LNCaP clone FGC (cell line): ENCODE measurements around the gene TXNRD3.

Experiments used
- DNase-seq: peaks from one replicate; pipeline ENCODE4 v3.0.0-alpha.2; 2011; ENCODE audit warnings: low read depth
- H3K4me3 ChIP-seq: 2 replicates; pipeline ENCODE4 v1.5.1; 2011; ENCODE audit warnings: mild to moderate bottlenecking, low read depth, low read length, control low read depth
- TF ChIP-seq, protein P1 (sequence below): IDR thresholded peaks from 2 replicates; pipeline ENCODE4 v1.5.1; 2012; ENCODE audit warnings: mild to moderate bottlenecking; ENCODE audit not compliant: control insufficient read depth, insufficient read depth; ENCODE audit errors: extremely low read depth

The TXNRD3 gene

DNA sequence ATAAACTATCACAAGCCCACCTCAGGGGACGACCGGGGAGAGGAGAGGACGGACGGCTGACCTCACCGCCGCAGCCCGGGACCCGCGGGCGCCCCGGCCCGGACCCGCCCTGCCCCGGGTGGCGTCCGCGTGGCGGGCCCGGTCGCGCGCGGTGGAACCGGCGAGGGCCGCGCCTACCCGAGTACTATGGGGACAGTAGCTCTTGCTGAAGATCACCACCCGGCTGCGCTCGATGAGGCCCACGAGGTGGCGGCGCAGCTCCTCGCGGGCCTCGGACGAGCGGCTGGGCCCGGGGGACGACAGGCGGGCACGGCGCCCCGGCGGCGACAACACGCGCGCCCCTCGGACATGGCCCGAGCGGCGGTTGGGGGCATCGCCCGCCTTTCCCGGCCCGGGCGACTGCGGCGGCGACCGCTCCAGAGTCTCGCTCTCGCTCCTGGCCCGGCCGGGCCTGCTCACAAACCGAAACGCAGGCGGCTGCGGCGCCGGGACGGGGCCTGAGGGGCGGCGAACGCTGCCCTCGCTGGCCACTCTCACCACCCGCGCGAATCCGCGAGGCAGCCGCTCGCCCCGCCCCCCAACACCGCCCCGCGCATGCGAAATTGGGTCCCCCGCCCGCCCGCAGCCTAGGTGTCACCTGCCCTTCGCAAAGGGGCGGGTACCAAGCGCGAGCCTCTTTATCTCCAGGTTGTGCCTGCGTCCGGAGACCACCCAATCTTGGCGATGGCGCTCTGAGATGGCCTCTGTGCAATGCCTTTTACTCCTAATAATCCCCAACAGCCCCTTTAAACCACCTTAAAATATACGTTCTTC is at the start of gene TXNRD3:
Gene TXNRD3 (minus strand): TSS at position 554 of the 813 bp plus-strand sequence.
- no peak for DNase-seq
- peak within 1 kb of the TSS; percentile 65 for H3K4me3 ChIP-seq
- TF ChIP-seq, protein P1, sequence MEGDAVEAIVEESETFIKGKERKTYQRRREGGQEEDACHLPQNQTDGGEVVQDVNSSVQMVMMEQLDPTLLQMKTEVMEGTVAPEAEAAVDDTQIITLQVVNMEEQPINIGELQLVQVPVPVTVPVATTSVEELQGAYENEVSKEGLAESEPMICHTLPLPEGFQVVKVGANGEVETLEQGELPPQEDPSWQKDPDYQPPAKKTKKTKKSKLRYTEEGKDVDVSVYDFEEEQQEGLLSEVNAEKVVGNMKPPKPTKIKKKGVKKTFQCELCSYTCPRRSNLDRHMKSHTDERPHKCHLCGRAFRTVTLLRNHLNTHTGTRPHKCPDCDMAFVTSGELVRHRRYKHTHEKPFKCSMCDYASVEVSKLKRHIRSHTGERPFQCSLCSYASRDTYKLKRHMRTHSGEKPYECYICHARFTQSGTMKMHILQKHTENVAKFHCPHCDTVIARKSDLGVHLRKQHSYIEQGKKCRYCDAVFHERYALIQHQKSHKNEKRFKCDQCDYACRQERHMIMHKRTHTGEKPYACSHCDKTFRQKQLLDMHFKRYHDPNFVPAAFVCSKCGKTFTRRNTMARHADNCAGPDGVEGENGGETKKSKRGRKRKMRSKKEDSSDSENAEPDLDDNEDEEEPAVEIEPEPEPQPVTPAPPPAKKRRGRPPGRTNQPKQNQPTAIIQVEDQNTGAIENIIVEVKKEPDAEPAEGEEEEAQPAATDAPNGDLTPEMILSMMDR = peak; percentile 38

DNA sequence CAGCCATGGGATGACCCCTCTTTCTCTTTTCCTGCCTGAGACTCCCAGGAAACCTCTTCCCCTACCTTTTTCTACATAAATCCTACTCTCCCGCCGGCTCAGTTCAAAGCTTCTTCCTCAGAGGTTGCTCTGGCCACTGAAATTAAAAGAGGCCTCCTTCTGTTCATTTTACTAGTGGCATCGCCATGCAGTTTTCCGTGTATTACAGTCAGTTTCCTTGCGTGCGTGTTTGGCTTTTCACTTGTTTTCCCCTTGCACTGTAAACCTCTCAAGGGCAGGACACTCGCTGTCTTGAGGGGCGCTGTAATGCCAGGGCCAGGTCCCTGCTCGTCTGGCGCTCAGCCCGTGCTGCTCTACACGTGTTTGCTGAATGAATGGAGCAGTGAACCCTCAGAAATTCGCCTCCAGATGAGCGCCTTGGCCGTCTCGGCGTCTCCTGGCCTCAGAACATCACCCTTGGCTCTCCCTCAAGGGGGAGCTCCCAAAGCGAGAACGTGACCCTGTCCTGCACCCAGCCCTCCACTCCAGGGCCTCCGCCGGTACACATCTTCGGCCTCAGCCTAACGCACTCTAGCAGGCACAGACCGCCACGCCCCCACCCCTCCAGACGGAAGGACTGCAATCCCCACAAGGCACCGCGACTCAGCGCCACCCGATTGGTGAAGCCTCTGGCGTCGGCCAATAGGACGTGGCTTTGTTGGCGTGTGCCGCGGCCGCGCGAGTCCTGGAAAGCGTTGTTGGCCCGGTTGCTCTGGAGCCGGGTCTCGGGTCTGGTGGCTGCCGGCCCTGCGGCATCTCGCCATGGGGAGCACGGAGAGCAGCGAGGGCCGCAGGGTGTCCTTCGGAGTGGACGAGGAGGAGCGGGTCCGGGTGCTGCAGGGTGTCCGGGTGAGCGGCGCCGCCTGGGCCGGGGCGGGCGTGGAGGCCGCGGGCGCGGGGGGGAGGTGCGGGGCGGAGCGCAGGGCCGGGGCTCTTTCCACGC is 48.9 kb upstream of the TXNRD3 start, which contains the start of gene CHCHD6:
Gene CHCHD6 (plus strand): TSS at position 729 of the 982 bp plus-strand sequence. CDS start 73 bp downstream, at position 802.
- TF ChIP-seq, protein P1 = peak; percentile 29; the same call in 1 of the 2 replicates
- DNase-seq = peak; percentile 90
- H3K4me3 ChIP-seq = peak within 1 kb of the TSS; percentile 76

DNA sequence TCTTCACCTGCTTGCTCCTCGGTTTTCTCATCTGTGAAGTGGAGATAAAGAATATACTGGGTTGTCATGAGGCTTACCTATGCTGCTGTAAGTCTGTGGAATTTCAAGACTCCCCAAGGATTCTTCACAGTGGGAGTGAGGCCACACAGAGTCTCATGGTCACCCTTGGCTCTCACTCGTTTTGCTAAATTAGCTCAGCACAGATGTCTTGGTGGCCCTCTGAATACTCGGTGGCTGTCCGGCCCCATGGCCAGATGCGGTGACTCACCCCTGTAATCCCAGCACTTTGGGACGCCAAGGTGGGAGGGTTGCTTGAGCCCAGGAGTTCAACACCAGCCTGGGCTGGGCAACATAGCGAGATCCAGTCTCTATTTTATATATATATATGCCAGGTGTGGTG is 44.1 kb upstream of the TXNRD3 start:
- no peak for DNase-seq
- no peak overlapping the region for H3K4me3 ChIP-seq
- TF ChIP-seq, protein P1 = no peak

DNA sequence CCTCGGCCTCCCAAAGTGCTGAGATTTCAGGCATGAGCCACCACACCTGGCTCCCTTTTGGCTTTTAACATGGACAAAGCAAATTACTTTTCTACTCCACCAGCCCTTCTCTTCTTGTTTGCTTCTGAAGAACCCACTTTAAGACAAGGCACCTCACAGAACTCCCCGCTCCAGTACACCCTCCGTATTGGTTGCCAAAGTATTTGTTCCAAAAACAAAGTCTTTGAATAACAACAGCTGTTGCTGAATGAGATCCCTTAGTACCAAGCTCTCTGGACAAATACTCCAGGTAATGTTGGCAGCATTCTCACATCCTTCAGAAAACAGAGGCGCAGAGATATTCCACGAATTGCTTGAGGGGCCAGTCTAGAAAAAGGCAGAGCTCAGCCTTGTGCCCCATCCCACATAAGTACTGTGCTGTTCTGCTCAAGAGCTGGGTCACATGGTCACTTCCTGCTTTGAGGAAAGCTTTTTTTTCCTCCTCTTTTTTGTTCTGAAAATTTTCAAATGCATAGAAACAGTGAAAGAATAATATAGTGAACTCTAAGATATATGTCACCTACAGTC is 41.9 kb upstream of the TXNRD3 start:
- no peak overlapping the region for H3K4me3 ChIP-seq
- DNase-seq = no peak
- TF ChIP-seq, protein P1 = no peak

DNA sequence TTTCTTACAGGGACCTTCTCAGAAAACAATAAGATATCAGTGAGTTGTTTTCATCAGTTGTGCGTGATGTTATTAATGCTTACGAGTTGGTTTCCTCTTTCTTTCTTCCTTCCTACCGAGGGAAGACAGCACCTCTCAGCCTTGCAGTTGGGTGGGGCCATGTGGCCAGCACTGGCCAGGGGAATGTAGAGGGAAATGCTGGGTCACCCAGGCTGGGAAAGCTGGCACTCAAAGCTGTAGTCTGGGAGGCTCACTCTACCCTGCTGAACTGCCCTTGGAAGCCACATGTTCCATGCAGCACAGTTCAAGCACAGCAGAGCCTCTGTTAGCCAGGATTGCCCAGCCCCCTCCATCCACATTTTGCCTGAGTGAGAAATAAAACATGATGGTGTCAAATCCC is 39.0 kb upstream of the TXNRD3 start:
- H3K4me3 ChIP-seq = no peak overlapping the region
- TF ChIP-seq, protein P1 = no peak
- DNase-seq = no peak

DNA sequence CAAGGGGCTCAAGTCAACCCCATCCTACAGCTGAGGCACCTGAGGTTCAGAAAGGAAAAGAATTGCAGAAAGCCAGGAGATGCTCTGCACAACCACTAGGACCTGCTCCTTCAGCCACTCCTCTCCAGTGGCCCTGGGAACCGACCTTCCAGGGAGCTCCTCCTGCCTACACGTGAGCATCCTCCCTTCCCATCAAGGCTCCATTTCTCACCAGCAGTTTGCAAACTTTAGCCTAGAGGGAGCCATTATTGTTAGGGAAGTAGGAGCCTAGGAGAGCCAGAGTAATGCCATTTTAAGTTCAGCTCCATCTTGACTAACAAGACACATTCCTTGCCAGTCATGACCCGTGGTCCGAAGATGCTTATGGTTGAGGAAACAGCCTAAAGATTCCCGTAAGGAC is 37.9 kb upstream of the TXNRD3 start:
- H3K4me3 ChIP-seq = no peak overlapping the region
- TF ChIP-seq, protein P1 = 0 out of 2 replicates have a peak, but pooled peaks have one; percentile 3
- no peak for DNase-seq
